GM23338 (cell line): ENCODE data around the gene SLC25A22. TPM values are rescaled to one million over a fixed set of nuclear protein-coding genes. Genes with fewer than 3 reads are reported as not detected.

Experiments used
- ATAC-seq: fragments of 200-7000 bp; cut with Tn5 transposase; 3 replicates; pipeline ENCODE4 v1.9.1; 2020
- DNase-seq: peaks from one replicate; pipeline ENCODE4 v3.0.0-alpha.2; 2015; ENCODE audit warnings: low spot score
- H2AFZ ChIP-seq: fragments of 200-600 bp; sonication (generic); 2 replicates; pipeline ENCODE4 v1.8.0; 2016; ENCODE audit warnings: antibody characterized with exemption, mild to moderate bottlenecking, moderate library complexity
- H3F3A ChIP-seq: fragments of 200-600 bp; sonication (generic); replicated peaks from 2 replicates; pipeline ENCODE4 v1.8.0; 2017; ENCODE audit warnings: antibody characterized with exemption, mixed run types, low read depth
- H3K27ac ChIP-seq: fragments of 200-600 bp; sonication (generic); 2 replicates; pipeline ENCODE4 v1.6.1; 2016; ENCODE audit warnings: low read depth
- H3K27me3 ChIP-seq: fragments of 200-600 bp; sonication (generic); 2 replicates; pipeline ENCODE4 v1.8.0; 2016; ENCODE audit warnings: mild to moderate bottlenecking, mixed run types, moderate library complexity; ENCODE audit not compliant: insufficient read depth
- H3K36me3 ChIP-seq: fragments of 200-600 bp; sonication (generic); 2 replicates; pipeline ENCODE4 v1.8.0; 2016; ENCODE audit warnings: mild to moderate bottlenecking; ENCODE audit not compliant: insufficient read depth
- H3K4me1 ChIP-seq: fragments of 200-600 bp; sonication (generic); 2 replicates; pipeline ENCODE4 v1.8.0; 2016; ENCODE audit warnings: mild to moderate bottlenecking, moderate library complexity; ENCODE audit not compliant: insufficient read depth
- H3K4me2 ChIP-seq: fragments of 200-600 bp; sonication (generic); 2 replicates; pipeline ENCODE4 v1.7.1; 2017; ENCODE audit warnings: mixed run types
- H3K4me3 ChIP-seq: fragments of 200-600 bp; sonication (generic); 2 replicates; pipeline ENCODE4 v1.6.1; 2016; ENCODE audit warnings: mixed run types
- H3K79me2 ChIP-seq: fragments of 200-600 bp; sonication (generic); replicated peaks from 2 replicates; pipeline ENCODE4 v1.8.0; 2017; ENCODE audit warnings: mild to moderate bottlenecking; ENCODE audit not compliant: insufficient read depth
- H3K9me2 ChIP-seq: fragments of 200-600 bp; sonication (generic); 2 replicates; pipeline ENCODE4 v1.8.0; 2017; ENCODE audit not compliant: insufficient read depth
- H4K20me1 ChIP-seq: fragments of 200-600 bp; sonication (generic); replicated peaks from 2 replicates; pipeline ENCODE4 v1.8.0; 2017; ENCODE audit warnings: mild to moderate bottlenecking; ENCODE audit not compliant: insufficient read depth
- H3K27ac Mint-ChIP-seq: 2 replicates; pipeline ENCODE4 v1.8.0; 2020; ENCODE audit warnings: inconsistent platforms, mild to moderate bottlenecking, moderate library complexity, mixed read lengths
- H3K27me3 Mint-ChIP-seq: 3 replicates; pipeline ENCODE4 v1.8.0; 2022; ENCODE audit warnings: low read depth, mild to moderate bottlenecking, moderate library complexity, mixed read lengths, inconsistent platforms; ENCODE audit not compliant: insufficient read depth, poor library complexity
- H3K36me3 Mint-ChIP-seq: 3 replicates; pipeline ENCODE4 v1.8.0; 2021; ENCODE audit warnings: low read depth, mild to moderate bottlenecking, inconsistent platforms, moderate library complexity, mixed read lengths
- H3K4me1 Mint-ChIP-seq: 3 replicates; pipeline ENCODE4 v1.8.0; 2020; ENCODE audit warnings: mild to moderate bottlenecking, inconsistent platforms, mixed read lengths
- H3K4me3 Mint-ChIP-seq: 3 replicates; pipeline ENCODE4 v1.8.0; 2021; ENCODE audit warnings: moderate library complexity, mild to moderate bottlenecking, inconsistent platforms, mixed read lengths
- H3K9me3 Mint-ChIP-seq: 3 replicates; pipeline ENCODE4 v1.8.0; 2020; ENCODE audit warnings: moderate library complexity, mild to moderate bottlenecking, inconsistent platforms, mixed read lengths
- CREB1 ChIP-seq: fragments of 250-450 bp; sonication (Bioruptor Pico); IDR thresholded peaks from 2 replicates; pipeline ENCODE4 v1.5.0; 2020; ENCODE audit warnings: low read depth, mild to moderate bottlenecking, moderate library complexity
- EZH2 ChIP-seq: fragments of 200-600 bp; sonication (generic); IDR thresholded peaks from one replicate; pipeline ENCODE4 v1.8.0; 2017; ENCODE audit warnings: antibody characterized with exemption, mild to moderate bottlenecking, low read depth; ENCODE audit not compliant: unreplicated experiment
- JUNB ChIP-seq: IDR thresholded peaks from one replicate; pipeline ENCODE4 v1.6.1; 2016; ENCODE audit warnings: antibody characterized with exemption; ENCODE audit not compliant: unreplicated experiment
- NANOG ChIP-seq: IDR thresholded peaks from 2 replicates; pipeline ENCODE4 v1.6.1; 2016; ENCODE audit warnings: antibody characterized with exemption, borderline replicate concordance
- POLR2AphosphoS5 ChIP-seq: IDR thresholded peaks from 2 replicates; pipeline ENCODE4 v1.6.1; 2016; ENCODE audit warnings: antibody characterized with exemption, low read depth
- STAT1 ChIP-seq: IDR thresholded peaks from one replicate; pipeline ENCODE4 v1.6.1; 2016; ENCODE audit warnings: antibody characterized with exemption; ENCODE audit not compliant: unreplicated experiment
- ZNF114 ChIP-seq: fragments of 250-450 bp; sonication (Bioruptor Pico); IDR thresholded peaks from 2 replicates; pipeline ENCODE4 v1.5.0; 2020; ENCODE audit warnings: mild to moderate bottlenecking, moderate library complexity
- polyA plus RNA-seq: library from polyadenylated mRNA; unstranded; fragments of >200 nt; fragmentation: Nextera tagmentation; extraction: Ambion mirVana; gene quantifications from 2 replicates; pipeline ENCODE4 v1.2.1, GENCODE V29; 2016
- total RNA-seq: library from RNA; depleted of rRNA; stranded (reverse); fragments of >200 nt; shearing (Covaris generic); gene quantifications from 2 replicates; pipeline ENCODE4 v1.2.3, GENCODE V29; 2014
- TF ChIP-seq, protein P1 (sequence below): IDR thresholded peaks from 2 replicates; pipeline ENCODE4 v1.6.1; 2016; ENCODE audit warnings: antibody characterized with exemption
- TF ChIP-seq, protein P2 (sequence below), 2 experiments: fragments of 200-600 bp in 1 of 2; sonication (generic) in 1 of 2; conservative IDR thresholded peaks; 2 replicates each; pipeline versions ENCODE4 v1.5.1 to v1.6.1; 2016 to 2017; ENCODE audit warnings: antibody characterized with exemption in 2 of 2, low read depth in 2 of 2, mild to moderate bottlenecking in 2 of 2, moderate library complexity in 1 of 2
- TF ChIP-seq, protein P3 (sequence below): IDR thresholded peaks from one replicate; pipeline ENCODE4 v1.6.1; 2018; ENCODE audit warnings: antibody characterized with exemption; ENCODE audit not compliant: unreplicated experiment

The SLC25A22 gene
- total and polyA plus RNA-seq, 2 experiments from 2014 or later, result 21.0 to 46.4 TPM

DNA sequence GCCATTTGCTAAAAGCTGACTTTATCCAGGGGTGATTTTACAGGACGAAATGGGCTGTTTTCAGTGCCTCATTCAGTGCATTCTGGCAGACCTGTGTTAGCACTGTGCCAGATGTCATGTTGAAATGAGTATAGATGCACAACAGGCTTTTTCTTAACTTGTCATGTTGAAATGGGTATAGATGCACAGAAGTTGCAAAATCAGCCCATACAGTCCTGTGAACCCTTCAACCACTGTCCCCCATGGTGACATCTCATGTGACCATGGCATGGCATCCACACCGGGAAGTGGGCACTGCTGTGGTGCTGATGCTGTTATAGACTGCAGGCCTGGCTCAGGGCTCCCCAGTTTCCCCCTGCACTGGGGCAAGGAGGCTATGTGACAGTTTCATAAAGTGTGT is 48.4 kb downstream of the SLC25A22 start:
- no peaks in the 10 kb centered on the region for H3K9me2 ChIP-seq
- H3K27me3 Mint-ChIP-seq, result peaks cover 18% of the 10 kb centered on the region
- ATAC-seq, result no peak
- H3K4me3 ChIP-seq, result no peak overlapping the region
- DNase-seq, result no peak
- peaks cover 74% of the 10 kb centered on the region for H3K79me2 ChIP-seq
- H4K20me1 ChIP-seq, result peaks cover 44% of the 10 kb centered on the region
- no peak overlapping the region for H2AFZ ChIP-seq
- TF ChIP-seq JUNB (no peak), EZH2 (no peak), NANOG (no peak)
- peaks cover 24% of the 10 kb centered on the region for H3K36me3 Mint-ChIP-seq
- peaks cover 6% of the 10 kb centered on the region; the same call in 2 of the 3 replicates for H3K9me3 Mint-ChIP-seq
- H3K27ac Mint-ChIP-seq, result no peak overlapping the region
- H3K27ac ChIP-seq, result 0 out of 2 replicates have a peak overlapping the region, but pooled peaks have one; percentile 39
- no peaks in the 10 kb centered on the region for H3K27me3 ChIP-seq
- H3K36me3 ChIP-seq, result no peaks in the 10 kb centered on the region; the same call in 1 of the 2 replicates
- peaks cover 34% of the 10 kb centered on the region for H3K4me1 ChIP-seq
- peaks cover 10% of the 10 kb centered on the region for H3F3A ChIP-seq
- peaks cover 19% of the 10 kb centered on the region for H3K4me1 Mint-ChIP-seq
- H3K4me3 Mint-ChIP-seq, result peak overlapping the region; percentile 58
- H3K4me2 ChIP-seq, result peak overlapping the region; percentile 97; the same call in 1 of the 2 replicates

DNA sequence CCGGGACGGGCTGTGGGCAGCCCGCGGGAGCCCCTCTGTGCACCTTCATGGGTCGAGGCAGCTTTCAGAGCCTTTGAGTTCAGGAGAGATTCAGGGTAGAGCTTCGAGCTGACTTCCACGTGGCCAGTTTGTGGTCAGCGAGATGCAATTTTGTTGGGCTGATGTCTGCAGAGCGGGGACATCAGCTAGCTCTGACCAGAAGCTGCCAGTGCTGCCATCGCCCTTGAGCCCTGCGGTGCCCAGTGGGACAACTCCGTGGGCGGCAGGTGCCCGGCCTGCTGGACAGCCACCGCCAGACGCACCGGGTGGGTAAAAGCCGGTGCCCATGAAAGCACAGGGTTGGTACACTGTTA is 50.1 kb downstream of the SLC25A22 start:
- H3K27ac ChIP-seq, result peak overlapping the region; percentile 67; the same call in 1 of the 2 replicates
- peak; percentile 2 for ATAC-seq
- H3K9me3 Mint-ChIP-seq, result peaks cover 18% of the 10 kb centered on the region; the same call in 2 of the 3 replicates
- H2AFZ ChIP-seq, result no peak overlapping the region
- no peaks in the 10 kb centered on the region for H3K9me2 ChIP-seq
- peaks cover 10% of the 10 kb centered on the region for H3F3A ChIP-seq
- no peaks in the 10 kb centered on the region; the same call in 1 of the 2 replicates for H3K36me3 ChIP-seq
- peak overlapping the region; percentile 97 for H3K4me2 ChIP-seq
- H3K4me1 Mint-ChIP-seq, result peaks cover 29% of the 10 kb centered on the region
- DNase-seq, result no peak
- peaks cover 57% of the 10 kb centered on the region for H3K79me2 ChIP-seq
- peak overlapping the region; percentile 86 for H3K4me3 Mint-ChIP-seq
- H4K20me1 ChIP-seq, result peaks cover 26% of the 10 kb centered on the region
- H3K36me3 Mint-ChIP-seq, result peaks cover 30% of the 10 kb centered on the region
- TF ChIP-seq CREB1 (no peak), EZH2 (no peak), POLR2AphosphoS5 (no peak), ZNF114 (CRISPR knock-in tag) (no peak)
- TF ChIP-seq, protein P1, sequence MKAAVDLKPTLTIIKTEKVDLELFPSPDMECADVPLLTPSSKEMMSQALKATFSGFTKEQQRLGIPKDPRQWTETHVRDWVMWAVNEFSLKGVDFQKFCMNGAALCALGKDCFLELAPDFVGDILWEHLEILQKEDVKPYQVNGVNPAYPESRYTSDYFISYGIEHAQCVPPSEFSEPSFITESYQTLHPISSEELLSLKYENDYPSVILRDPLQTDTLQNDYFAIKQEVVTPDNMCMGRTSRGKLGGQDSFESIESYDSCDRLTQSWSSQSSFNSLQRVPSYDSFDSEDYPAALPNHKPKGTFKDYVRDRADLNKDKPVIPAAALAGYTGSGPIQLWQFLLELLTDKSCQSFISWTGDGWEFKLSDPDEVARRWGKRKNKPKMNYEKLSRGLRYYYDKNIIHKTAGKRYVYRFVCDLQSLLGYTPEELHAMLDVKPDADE, result no peak
- H3K4me3 ChIP-seq, result peak overlapping the region; percentile 89
- peak overlapping the region; percentile 78; the same call in 1 of the 2 replicates for H3K27ac Mint-ChIP-seq
- no peaks in the 10 kb centered on the region for H3K27me3 ChIP-seq
- H3K4me1 ChIP-seq, result peaks cover 34% of the 10 kb centered on the region
- peaks cover 25% of the 10 kb centered on the region for H3K27me3 Mint-ChIP-seq

DNA sequence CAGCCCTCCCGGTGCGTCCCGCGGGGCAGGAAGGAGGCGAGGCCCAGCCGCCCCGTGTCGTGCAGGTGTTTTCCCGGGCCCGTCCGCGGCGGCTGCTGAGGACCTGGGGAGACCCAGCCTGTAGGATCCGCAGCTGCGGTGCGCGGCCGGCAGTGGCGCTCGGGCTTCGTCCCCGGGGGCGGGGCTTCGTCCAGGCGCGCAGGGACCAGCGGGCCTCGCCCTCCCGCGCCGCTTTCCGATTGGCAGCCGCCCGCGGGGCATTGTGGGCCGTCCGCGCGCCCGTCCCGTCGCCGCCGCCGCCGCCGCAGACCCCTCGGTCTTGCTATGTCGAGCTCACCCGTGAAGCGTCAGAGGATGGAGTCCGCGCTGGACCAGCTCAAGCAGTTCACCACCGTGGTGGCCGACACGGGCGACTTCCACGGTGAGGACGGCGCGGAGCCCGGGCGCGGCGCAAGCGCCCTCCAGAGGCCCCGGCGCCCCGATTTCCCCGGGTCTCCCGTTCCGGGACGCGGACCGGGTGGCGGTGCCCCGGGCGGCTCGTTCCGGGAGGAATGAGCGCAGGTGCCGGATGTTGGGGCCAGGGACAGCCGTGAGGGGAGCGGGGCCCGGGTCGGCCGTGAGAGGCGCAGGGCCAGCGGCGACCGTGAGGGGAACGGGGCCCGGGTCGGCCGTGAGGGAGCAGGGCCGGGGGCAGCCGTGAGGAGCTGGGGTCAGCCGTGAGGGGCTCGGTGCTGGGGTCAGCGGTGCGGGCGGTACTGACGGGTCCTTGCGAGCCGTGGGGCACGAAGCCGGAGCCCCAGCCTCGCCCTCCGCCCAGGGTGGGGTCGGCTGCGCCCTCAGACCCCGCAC is 50.7 kb downstream of the SLC25A22 start, which contains the start of gene TALDO1:
Gene TALDO1, plus strand, starts transcription at position 307 of the 849 bp plus-strand sequence. Its CDS starts 18 bp downstream, at position 325.
- Histone ChIP-seq H3F3A (peaks cover 14% of the 10 kb centered on the region), H3K4me2 (peak within 1 kb of the TSS; percentile 97), H3K9me2 (no peaks in the 10 kb centered on the region), H3K27ac (peak within 1 kb of the TSS; percentile 95), H3K4me3 (peak within 1 kb of the TSS; percentile 89), H3K27me3 (no peaks in the 10 kb centered on the region), H4K20me1 (peaks cover 20% of the 10 kb centered on the region), H3K36me3 (no peaks in the 10 kb centered on the region; the same call in 1 of the 2 replicates), H3K79me2 (peaks cover 51% of the 10 kb centered on the region), H3K4me1 (peaks cover 34% of the 10 kb centered on the region), H2AFZ (no peak within 1 kb of the TSS)
- peaks cover 24% of the 10 kb centered on the region for H3K36me3 Mint-ChIP-seq
- peaks cover 18% of the 10 kb centered on the region; the same call in 2 of the 3 replicates for H3K9me3 Mint-ChIP-seq
- peak within 1 kb of the TSS; percentile 97 for H3K27ac Mint-ChIP-seq
- DNase-seq (peak; percentile 97), ATAC-seq (peak; percentile 85)
- TF ChIP-seq CREB1 (0 out of 2 replicates have a peak, but pooled peaks have one; percentile 24), POLR2AphosphoS5 (peak; percentile 93), STAT1 (no peak)
- TF ChIP-seq, protein P2, sequence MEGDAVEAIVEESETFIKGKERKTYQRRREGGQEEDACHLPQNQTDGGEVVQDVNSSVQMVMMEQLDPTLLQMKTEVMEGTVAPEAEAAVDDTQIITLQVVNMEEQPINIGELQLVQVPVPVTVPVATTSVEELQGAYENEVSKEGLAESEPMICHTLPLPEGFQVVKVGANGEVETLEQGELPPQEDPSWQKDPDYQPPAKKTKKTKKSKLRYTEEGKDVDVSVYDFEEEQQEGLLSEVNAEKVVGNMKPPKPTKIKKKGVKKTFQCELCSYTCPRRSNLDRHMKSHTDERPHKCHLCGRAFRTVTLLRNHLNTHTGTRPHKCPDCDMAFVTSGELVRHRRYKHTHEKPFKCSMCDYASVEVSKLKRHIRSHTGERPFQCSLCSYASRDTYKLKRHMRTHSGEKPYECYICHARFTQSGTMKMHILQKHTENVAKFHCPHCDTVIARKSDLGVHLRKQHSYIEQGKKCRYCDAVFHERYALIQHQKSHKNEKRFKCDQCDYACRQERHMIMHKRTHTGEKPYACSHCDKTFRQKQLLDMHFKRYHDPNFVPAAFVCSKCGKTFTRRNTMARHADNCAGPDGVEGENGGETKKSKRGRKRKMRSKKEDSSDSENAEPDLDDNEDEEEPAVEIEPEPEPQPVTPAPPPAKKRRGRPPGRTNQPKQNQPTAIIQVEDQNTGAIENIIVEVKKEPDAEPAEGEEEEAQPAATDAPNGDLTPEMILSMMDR (conservative IDR thresholded peaks at IDR 0.05; ENCODE audit: low read depth in 2 of 2), result 0 out of 4 replicates have a peak, but pooled peaks of 1 of the 2 experiments have one; percentile 11
- TF ChIP-seq, protein P3, sequence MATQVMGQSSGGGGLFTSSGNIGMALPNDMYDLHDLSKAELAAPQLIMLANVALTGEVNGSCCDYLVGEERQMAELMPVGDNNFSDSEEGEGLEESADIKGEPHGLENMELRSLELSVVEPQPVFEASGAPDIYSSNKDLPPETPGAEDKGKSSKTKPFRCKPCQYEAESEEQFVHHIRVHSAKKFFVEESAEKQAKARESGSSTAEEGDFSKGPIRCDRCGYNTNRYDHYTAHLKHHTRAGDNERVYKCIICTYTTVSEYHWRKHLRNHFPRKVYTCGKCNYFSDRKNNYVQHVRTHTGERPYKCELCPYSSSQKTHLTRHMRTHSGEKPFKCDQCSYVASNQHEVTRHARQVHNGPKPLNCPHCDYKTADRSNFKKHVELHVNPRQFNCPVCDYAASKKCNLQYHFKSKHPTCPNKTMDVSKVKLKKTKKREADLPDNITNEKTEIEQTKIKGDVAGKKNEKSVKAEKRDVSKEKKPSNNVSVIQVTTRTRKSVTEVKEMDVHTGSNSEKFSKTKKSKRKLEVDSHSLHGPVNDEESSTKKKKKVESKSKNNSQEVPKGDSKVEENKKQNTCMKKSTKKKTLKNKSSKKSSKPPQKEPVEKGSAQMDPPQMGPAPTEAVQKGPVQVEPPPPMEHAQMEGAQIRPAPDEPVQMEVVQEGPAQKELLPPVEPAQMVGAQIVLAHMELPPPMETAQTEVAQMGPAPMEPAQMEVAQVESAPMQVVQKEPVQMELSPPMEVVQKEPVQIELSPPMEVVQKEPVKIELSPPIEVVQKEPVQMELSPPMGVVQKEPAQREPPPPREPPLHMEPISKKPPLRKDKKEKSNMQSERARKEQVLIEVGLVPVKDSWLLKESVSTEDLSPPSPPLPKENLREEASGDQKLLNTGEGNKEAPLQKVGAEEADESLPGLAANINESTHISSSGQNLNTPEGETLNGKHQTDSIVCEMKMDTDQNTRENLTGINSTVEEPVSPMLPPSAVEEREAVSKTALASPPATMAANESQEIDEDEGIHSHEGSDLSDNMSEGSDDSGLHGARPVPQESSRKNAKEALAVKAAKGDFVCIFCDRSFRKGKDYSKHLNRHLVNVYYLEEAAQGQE, result peak; percentile 30
- peak within 1 kb of the TSS; percentile 86 for H3K4me3 Mint-ChIP-seq
- peaks cover 29% of the 10 kb centered on the region for H3K4me1 Mint-ChIP-seq
- peaks cover 25% of the 10 kb centered on the region for H3K27me3 Mint-ChIP-seq
